ENCODE data around the gene GRM1.

The GRM1 gene

DNA sequence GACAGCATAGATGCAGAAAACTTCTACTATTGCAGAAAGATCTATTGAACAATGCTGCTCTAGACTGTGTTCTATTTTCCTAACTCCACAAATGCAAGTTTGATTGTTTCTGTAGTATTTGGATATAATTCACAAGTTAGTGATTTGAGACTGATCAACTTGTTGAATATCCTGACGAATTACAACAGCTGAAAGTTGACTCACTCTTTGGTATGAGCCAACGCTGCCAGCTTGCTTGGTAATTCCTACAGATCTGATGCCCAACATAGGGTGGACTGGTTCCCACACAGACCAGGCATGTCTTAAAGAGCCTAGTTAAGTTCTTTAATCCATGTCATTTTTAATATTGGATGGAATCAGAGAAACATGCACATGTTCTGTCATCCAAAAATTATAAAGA is 283.7 kb downstream of the GRM1 start:
- DNase-seq (ENCODE audit: low read depth in 1 of 2, low spot score in 1 of 2) = no peak

DNA sequence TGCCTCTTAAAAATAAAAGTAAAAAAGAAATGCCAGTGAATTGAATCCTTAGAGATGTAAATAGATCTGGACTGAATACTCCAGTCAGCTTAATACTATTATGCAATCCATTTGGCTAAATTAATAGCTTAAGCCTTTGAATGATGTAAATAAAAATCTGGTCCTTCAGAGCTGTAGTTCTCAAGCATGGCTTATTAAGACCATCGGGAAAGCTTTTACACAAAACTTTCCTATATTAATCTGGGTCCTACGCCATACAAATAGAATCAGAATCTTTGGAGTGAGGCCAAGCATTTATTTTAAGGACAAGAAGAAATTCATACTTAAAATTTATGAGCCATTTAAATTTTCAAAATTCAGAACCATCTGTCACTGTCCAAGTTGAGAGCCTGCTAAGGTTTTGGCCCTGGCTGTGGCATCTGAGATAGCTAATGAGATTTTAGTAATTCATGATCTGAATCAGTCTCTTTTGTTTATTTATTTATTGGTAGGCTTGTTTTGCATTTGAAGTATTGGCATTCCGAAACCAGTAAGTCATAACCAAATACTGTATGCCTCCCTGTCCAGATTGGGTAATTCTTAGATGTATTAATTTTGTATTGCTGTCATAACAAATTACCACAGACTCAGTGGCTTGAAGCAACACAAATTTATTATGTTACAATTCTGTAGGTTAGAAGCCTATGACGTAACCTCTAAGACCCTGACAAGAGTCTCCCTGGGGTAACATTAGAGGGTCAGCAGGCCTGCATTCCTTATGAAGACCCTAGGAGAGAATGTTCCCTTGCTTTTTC is 286.7 kb downstream of the GRM1 start:
- DNase-seq (ENCODE audit: low read depth in 1 of 2, low spot score in 1 of 2) = no peak

DNA sequence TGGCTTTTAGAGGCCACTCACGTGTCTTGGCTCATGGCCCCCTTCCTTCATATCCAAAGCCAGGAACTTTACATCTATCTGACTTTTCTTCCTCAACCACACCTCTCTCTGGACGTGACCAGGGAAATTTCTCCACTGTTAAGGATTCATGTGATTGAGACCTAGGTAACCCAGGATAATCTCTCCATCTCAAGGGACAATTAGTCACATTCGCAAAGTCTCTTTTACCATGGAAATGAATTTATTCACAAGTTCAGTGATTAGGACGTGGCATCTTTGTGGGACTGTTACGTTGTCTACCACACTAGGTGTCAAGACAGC is 287.3 kb downstream of the GRM1 start:
- no peak for DNase-seq (ENCODE audit: low read depth in 1 of 2, low spot score in 1 of 2)

DNA sequence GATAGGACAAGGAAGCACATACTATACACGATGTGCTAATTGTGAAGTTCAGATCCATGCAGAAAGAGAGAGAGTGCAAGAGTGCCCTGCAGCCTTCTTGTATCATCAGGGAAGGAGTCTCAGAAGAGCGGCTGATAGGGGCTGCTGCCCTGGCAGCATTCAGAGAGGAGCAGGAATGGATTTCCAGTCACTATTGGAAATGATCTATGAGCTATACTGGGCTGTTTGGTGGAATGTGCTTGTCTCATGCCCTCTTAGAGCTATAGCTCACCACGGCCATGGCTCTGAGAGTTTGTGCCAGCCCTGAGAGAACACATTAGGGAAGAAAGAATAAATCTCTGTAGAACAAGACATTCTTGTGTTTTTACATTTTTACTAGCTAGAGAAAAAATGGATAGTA is 302.2 kb downstream of the GRM1 start:
- no peak for DNase-seq (ENCODE audit: low read depth in 1 of 2, low spot score in 1 of 2)

DNA sequence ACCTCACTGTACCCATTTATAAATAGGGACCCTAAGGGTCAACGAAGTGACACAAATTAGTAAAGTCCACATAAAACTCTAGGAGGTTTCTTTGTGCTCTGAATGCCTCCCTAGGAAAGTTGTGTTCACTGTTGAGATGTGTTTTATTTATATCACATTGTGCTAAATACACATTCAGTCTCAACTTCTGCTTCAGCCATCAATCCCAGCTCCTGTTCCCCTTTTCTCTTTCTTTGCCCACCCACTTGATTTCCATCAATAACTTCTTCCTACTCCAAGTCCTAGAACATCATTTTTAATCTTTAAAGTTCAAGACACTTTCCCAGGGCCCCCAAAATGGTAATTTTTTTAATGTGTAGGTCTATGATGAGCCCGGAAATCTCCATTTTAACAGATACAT is 306.5 kb downstream of the GRM1 start:
- no peak for DNase-seq (ENCODE audit: low read depth in 1 of 2, low spot score in 1 of 2)

DNA sequence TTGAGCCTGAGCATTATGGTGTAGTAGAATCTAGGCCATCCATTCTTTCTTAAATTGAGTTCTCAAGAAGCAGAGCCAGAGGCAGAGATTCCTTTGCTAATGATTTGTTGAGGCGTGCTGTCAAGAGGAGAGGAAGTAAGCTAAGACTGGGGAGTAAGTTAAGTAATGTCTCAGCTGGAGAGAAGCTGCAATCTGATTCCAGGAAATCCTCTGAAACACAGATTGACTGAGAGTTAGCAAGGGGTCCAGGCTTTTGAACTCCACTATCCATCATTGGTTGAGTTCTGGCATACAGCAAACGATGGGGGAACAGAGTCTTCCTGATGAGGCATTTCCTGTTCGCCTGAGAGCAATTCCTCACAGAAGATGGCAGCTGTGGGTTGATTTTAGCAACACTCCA is 307.3 kb downstream of the GRM1 start:
- no peak for DNase-seq (ENCODE audit: low read depth in 1 of 2, low spot score in 1 of 2)

DNA sequence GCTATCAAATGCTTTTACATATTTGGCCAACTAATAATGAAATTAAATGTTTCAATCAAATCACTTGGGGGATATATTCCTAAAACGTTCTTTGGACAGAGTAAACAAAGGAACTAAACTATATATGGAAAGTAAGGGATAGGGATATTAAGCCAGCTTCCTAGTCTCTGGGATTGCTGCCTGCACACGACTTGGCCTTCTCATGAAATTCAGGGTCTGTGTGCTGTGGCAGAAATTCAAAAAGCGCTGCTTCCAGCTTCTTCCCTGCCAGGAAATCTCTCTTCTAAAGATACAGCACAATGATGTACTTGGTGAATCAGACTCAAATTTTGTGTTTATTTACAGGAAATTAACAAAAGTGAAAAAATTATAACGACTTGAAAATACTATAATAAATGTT is 308.5 kb downstream of the GRM1 start:
- DNase-seq (ENCODE audit: low read depth in 1 of 2, low spot score in 1 of 2) = no peak

DNA sequence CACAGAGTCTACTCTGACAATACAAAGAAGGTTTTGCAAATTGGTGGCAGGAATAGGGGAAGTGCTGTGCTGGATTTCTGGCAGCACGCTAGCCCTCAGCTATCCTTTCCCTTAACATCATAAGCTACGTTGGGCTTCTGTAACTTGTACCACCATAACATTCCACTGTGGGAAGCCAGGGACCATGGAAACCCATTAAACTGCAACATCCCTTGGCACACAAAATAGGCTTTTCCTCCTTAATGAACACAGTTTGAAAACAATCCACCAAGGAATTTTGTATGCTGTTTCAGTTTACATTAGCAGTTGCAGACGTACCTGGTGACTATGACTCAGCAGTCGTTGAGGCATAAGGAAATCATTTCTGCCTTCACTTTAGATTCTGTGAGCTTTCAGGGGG is 310.9 kb downstream of the GRM1 start:
- no peak for DNase-seq (ENCODE audit: low read depth in 1 of 2, low spot score in 1 of 2)

DNA sequence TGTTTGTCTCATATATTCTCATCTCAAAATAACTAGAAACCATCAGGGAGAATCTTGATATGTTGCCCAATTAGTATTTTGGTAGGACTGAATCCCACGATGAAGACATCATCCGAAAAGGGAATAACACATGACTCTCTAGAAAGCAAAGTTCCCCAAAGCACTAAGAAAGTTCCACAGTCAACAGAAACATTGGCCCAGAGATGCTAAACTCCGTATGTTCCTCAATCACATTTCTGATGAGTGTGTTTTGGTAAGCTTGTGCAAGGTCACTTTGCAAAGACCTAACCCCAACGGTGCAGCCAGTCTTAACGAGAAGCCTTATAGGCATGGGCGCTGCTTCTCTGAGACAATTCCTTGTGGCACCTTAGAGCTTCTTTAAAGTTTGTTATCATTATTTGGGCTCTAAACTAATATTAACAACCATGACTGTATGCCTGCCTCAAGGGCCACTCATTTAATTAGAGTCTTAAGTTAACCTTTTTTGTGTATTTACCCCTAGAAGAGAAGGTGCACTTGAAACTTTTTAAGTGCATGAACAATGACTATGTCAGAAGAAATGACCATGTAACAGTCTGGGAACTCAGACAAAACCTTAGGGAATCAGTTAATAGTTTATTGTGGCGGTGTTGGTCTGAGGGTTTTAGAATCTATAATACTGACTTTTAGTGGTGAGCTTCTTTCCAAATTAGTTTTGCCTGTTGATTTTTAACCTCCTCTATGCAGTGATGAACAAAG is 312.8 kb downstream of the GRM1 start:
- DNase-seq (ENCODE audit: low read depth in 1 of 2, low spot score in 1 of 2) = no peak

DNA sequence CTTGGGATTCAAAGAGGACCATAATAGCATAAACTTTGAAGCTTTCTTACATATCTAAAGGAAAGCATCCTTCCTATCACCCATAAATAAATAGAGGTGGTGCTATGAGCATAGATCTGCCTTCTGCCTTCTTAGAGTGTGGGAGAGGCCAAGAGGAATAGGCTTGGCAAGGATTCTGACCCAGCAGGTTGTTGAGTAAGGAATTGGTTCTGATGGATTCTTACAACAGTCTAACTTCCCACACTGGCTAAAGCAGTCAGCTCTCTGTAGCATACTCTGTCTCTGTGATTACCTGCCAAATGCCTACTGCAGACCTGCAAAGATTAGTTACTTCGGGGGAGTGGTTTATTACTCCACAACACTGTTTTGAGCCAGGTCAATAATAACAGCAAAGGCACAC is 316.7 kb downstream of the GRM1 start:
- DNase-seq (ENCODE audit: low read depth in 1 of 2, low spot score in 1 of 2) = no peak

DNA sequence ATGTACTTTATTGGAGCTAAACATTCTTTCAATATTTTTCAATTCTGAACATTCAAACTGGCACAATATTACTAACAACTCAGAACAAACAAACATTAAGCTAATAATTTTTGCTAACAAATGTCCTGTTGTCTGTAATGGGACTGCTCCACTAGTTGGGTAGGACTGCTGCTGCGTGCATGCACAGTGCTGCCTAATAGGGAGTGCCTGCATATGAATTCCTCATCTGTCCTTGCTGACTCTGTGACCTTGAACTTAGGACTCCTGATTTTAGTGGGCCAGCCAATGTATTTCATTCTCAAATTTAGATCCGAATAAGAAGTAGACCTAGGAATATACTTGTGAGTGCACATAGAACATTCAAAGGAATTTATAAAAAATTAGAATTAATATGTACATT is 318.2 kb downstream of the GRM1 start:
- DNase-seq (ENCODE audit: low read depth in 1 of 2, low spot score in 1 of 2) = no peak

DNA sequence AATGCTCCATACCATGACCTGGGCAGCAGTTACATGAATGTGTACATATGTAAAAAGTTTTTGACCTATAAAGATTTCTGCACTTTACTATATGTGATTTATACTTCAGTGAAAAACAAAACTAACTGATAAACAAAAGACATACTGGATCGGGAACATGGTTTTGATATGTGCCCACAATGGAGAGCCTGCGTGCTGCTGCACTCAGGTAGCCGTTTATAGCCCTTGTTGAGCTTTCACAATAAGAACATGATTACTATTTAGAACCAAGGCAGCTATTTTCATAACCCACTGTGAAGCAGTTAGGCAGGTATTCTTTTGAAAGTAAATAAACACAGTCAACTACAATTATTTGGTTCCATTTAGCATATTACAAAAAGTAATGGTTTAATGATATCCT is 318.8 kb downstream of the GRM1 start:
- no peak for DNase-seq (ENCODE audit: low read depth in 1 of 2, low spot score in 1 of 2)

DNA sequence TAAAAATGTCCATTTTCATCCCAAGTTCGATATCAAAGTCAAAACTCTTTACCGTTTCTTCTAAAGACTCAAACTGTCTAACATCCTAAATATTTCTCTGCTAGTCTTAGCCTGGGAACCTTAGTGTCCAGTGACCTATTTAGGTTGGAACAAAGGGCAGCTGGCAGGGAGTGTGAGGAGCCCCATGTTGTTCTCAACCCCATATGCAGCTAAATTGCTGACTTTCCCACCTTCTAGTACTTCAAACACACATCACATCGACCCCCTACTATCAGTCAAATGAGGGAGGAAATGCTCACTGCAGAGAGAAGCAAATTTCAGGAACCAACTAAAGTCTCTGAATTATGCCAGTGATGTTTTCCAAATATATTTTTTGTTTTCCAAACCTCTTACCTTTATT is 322.2 kb downstream of the GRM1 start:
- DNase-seq (ENCODE audit: low read depth in 1 of 2, low spot score in 1 of 2) = no peak

DNA sequence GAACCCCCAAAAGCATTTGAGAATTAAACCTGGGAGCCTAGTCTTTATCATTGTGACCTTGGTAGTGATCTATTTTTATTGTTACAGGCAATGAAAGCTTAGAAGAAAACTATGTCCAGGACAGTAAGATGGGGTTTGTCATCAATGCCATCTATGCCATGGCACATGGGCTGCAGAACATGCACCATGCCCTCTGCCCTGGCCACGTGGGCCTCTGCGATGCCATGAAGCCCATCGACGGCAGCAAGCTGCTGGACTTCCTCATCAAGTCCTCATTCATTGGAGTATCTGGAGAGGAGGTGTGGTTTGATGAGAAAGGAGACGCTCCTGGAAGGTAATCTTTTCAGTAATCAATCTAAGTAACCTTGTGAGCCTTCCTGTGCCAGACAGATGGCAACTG is 323.3 kb downstream of the GRM1 start:
- DNase-seq (ENCODE audit: low read depth in 1 of 2, low spot score in 1 of 2) = no peak

DNA sequence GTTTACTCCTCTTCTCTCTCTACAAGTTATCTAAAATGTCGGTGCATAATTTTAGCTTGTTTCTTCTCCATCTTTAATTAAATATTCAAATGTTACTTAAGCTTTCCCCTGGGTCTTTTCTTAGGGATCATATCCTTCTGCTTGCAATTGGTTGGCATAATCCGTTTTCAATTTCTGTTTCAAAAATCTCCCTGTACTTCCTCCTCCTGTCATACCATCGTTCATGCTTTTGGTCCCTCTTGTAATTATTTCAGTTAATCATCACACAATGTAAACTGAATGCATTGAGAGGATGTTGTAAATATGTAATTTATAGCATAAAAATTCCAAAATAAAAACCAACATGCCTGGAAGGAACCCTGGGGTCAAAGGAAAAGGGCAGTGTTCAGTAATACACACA is 325.6 kb downstream of the GRM1 start:
- no peak for DNase-seq (ENCODE audit: low read depth in 1 of 2, low spot score in 1 of 2)

DNA sequence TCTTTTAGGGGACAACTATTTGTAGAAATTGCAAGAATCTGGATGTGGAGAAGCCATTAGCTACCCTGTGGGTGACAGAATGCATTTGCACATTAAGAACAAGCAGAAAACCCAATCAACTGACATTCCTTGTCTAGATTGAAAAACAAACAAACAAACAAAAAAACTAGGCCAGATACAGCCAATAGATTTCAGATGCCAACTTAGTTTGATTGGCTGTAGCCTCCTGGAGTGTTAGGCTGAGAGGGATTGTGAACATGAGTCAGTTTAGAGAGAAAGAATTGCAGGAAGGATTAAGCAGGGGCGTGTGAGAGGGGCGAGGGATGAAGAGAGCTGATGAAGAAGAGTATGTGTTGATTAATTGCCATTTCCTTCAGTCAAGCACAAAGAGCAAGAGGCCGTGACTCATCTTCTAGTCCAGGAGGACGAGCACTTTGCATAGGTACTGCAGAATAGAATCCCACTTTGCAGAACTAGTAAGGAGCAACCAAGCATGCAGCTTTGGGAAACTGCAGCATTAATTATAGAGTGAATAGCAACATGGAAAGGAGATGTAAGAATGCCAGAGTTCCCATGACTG is 326.7 kb downstream of the GRM1 start:
- no peak for DNase-seq (ENCODE audit: low read depth in 1 of 2, low spot score in 1 of 2)

DNA sequence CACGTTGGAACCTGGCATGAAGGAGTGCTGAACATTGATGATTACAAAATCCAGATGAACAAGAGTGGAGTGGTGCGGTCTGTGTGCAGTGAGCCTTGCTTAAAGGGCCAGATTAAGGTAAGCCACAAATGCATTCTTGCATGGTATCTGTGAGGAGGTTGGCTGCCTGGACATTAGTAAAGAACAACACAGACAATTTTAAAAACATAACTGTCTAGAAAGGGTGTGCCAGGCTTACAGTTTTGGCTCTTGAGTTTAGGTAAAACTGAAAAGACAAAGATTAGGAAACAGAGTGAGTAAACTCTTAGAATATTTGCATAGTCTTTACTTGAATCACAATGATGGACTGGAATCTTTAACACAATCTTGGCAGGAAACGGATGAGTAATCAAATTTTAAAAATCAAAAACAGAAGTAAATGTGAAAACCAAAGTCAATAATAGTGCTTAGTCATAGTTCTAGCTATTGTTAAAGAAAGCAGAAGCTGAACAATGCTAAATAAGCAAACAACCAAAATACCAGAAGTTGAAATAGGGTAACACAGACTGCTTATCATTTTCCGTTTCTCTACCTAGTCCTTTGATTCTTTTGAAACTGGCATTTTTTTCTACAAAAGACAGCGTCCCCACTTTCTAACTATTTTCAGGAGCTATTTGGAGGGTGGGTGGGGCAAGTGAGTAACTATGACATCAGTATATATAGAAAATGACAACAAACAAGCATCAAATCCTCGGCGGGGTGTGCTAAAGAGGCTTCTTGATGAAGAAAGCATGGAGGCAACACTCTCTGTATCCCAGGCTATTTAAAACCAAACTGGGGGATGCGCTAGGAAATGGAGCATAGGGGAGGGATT is 328.9 kb downstream of the GRM1 start:
- DNase-seq (ENCODE audit: low read depth in 1 of 2, low spot score in 1 of 2) = no peak

DNA sequence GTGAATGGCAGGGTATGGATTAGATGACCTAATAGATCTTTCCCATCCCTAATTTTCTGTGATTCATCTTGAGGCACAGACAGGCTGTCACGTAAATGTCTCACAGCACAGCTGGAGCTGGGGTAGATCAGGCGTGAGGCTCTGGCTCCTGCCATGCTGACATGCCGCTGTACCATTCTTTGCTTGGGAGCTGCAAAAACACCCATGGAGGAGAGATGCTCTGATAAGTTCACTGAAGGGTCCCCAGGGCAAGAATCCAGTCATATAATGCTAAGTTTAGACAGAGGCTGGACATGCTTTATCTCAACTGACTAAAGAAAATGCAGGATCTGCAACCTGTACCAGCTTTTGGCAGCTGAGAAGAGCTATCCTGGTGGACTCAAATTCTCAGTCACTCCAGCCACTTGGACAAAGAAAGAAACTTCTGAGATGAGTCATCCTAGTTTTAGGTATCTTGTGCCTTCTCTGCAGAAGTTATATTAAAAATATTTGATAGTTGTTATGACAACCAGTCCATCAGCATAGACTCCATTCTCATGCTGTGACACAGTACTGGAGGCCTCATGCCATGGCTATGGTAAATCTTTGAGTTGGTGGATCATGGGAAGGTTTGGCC is 329.7 kb downstream of the GRM1 start:
- DNase-seq (ENCODE audit: low read depth in 1 of 2, low spot score in 1 of 2) = no peak

DNA sequence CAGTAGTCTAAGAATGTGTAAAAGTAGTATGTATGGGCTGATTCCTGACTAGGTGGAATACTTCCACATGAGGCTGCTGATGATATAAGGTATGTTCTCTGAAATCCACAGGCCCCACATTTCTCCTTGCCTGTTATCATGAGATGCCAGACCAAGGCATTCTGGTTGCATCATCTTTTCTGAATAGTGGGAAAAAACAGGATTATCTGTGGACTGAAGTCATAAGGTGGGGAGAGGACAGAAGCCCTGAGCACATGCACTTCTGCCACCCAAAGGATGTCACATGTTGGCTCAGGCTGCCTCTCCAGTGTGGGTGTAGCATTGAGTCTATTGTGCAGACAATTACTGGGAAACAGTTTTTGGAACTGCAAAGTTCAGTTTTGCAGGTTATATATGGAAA is 330.3 kb downstream of the GRM1 start:
- no peak for DNase-seq (ENCODE audit: low read depth in 1 of 2, low spot score in 1 of 2)

DNA sequence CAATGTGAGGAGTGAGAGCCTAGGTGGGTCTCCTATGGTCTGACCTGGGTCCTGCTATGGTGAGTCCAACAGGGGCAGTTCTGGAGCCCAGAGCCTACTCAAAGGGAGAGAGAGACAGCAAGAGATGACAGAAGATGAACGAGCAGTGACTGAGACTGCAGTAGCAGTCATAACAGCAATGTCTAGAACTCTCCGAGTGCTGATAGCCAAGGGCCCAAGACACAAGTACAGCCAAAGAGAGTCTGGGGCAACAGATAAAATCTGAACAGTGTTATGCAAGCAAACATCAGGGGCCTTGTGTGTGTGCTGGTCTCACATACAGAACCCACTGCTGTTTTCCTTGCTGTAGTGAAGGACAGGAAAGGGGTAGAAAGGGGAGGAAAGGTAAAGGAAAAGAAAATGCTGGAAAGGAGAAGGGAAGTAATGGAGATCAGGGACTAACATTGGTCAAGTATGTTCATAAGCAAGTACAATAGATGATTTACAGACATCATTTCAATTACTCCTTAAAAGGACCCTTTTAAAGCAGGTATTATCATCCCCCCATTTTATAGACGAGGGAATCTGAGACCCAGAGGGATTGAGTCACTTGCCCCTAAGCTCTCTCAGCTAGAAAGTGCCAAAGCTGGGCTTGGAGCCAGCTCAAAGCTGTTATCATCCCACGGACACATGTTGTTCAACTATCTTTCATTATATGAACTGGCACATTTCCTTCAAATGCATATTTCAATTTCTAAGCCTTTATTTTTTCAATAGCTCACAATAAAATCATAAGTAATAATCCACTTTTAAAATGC is 332.5 kb downstream of the GRM1 start:
- DNase-seq (ENCODE audit: low read depth in 1 of 2, low spot score in 1 of 2) = no peak

Measured in activated T-helper 1 cell treated with anti-CD3 and anti-CD28 coated beads, Interleukin-2, amount 50 U/mL, for 16 hours (primary cell).